ENCODE results near the gene CBL.

Gene CBL

DNA sequence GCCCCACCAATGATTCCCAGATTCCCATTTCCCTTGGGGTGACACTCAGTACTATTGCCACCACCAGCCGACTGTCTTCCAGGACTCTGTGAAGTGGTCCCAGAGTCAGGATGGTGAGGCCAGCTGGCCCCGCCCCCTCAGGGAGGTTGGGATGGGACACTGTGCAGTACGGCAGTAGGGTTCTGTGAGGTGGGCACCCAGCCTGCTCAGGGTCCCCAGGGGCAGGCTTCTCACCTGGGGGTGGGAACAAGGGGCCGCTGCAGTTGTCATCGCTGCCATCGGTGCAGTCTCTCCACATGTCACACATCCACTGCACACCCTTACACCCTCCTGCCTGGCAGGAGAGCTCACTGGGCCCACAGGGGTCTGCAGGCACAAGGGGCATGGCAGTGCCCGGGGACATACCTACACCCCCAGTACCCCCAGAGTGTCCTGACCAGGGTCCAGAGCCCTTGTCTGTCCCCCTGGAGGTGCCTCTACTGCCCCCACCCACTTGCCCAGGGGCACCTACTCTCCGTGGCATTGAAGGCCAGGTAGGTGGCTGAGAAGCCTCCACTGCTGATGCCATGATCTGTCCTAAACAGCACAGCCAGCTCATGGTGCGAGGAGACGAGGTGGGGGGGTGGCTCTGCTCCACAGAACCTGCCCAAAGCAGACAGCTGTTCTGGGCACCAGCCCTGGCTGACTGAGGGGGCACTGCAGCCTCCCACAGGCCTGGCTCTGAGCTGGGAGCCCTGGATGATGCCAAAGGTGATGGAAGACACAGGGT is 136.4 kb downstream of the CBL start:
- TF ChIP-seq, protein P1, sequence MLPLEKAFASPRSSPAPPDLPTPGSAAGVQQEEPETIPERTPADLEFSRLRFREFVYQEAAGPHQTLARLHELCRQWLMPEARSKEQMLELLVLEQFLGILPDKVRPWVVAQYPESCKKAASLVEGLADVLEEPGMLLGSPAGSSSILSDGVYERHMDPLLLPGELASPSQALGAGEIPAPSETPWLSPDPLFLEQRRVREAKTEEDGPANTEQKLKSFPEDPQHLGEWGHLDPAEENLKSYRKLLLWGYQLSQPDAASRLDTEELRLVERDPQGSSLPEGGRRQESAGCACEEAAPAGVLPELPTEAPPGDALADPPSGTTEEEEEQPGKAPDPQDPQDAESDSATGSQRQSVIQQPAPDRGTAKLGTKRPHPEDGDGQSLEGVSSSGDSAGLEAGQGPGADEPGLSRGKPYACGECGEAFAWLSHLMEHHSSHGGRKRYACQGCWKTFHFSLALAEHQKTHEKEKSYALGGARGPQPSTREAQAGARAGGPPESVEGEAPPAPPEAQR (tag by site-specific recombination; IDR thresholded peaks at IDR 0.05) = no peak
- TF ChIP-seq ZNF792 (tag by site-specific recombination; IDR thresholded peaks at IDR 0.05) (no peak), GLIS1 (tag by site-specific recombination; IDR thresholded peaks at IDR 0.05) (no peak), ZNF223 (tag by site-specific recombination; IDR thresholded peaks at IDR 0.05) (no peak), HOXD13 (CRISPR knock-in tag; IDR thresholded peaks at IDR 0.05; ENCODE audit: borderline replicate concordance) (no peak), ZBTB17 (tag by site-specific recombination; IDR thresholded peaks at IDR 0.05) (no peak)
- no peaks in the 10 kb centered on the region for H3K36me3 ChIP-seq (ENCODE audit: control insufficient read depth in 2 of 2, insufficient read depth in 1 of 2, low read length in 2 of 2)
- no peak overlapping the region for H3K4me3 ChIP-seq (ENCODE audit: low read depth, low read length)
- ChIA-PET POLR2A (interaction anchor here (1.2 kb wide), 1 partner anchor 19 kb away, joined by 5 read pairs; no protein-coding TSS in a partner anchor), CTCF (interaction anchor here (1.0 to 2.5 kb wide), 5 partner anchors 21 to 132 kb away, joined by 5 to 17 read pairs (median 7); no protein-coding TSS in a partner anchor)
- H3K9me3 ChIP-seq (ENCODE audit: control insufficient read depth, insufficient read depth, low read depth, low read length) = no peaks in the 10 kb centered on the region
- H3K4me1 ChIP-seq (ENCODE audit: control insufficient read depth, insufficient read depth, low read length) = no peaks in the 10 kb centered on the region; the same call in 1 of the 2 replicates
- H3K27ac ChIP-seq (ENCODE audit: extremely low read depth, low read depth, low read length) = no peak overlapping the region

DNA sequence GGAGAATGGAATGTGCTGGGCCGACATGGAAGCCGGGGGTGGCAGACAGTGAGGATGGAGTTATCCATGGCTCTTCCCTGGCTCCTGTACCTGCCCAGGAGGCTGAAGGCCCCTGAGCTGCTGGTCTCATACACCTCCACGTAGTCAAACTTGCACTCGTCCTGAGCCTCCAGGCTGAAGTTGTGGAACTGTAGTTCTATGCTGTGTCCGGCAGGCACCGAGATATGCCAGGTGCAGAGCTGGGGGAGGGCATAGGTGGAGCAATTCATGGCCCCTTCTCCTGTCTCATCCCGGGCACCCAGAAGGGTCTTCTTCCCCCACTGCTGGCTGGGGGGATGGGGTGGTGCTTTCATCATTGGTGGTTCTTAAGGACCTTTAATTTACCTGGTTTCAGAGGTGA is 137.6 kb downstream of the CBL start:
- Histone ChIP-seq H3K27ac (ENCODE audit: extremely low read depth, low read depth, low read length) (no peak overlapping the region), H3K4me3 (ENCODE audit: low read depth, low read length) (no peak overlapping the region), H3K4me1 (ENCODE audit: control insufficient read depth, insufficient read depth, low read length) (no peaks in the 10 kb centered on the region; the same call in 1 of the 2 replicates), H3K9me3 (ENCODE audit: control insufficient read depth, insufficient read depth, low read depth, low read length) (no peaks in the 10 kb centered on the region), H3K36me3 (ENCODE audit: control insufficient read depth in 2 of 2, insufficient read depth in 1 of 2, low read length in 2 of 2) (no peaks in the 10 kb centered on the region)
- ChIA-PET CTCF (interaction anchor here (0.6 to 2.3 kb wide), 6 partner anchors 22 to 131 kb away, joined by 3 to 8 read pairs (median 4); no protein-coding TSS in a partner anchor), POLR2A (no interaction called here)
- TF ChIP-seq ZNF266 (tag by site-specific recombination; IDR thresholded peaks at IDR 0.05; ENCODE audit: low read depth) = no peak
- no peak for TF ChIP-seq SCRT1 (tag by site-specific recombination; IDR thresholded peaks at IDR 0.05; ENCODE audit: borderline replicate concordance)
- no peak for TF ChIP-seq KLF9 (tag by site-specific recombination; IDR thresholded peaks at IDR 0.05; ENCODE audit: low read depth)
- no peak for TF ChIP-seq ZNF24 (tag by site-specific recombination; IDR thresholded peaks at IDR 0.05)
- no peak for TF ChIP-seq ZNF214 (tag by site-specific recombination; IDR thresholded peaks at IDR 0.05; ENCODE audit: borderline replicate concordance)

DNA sequence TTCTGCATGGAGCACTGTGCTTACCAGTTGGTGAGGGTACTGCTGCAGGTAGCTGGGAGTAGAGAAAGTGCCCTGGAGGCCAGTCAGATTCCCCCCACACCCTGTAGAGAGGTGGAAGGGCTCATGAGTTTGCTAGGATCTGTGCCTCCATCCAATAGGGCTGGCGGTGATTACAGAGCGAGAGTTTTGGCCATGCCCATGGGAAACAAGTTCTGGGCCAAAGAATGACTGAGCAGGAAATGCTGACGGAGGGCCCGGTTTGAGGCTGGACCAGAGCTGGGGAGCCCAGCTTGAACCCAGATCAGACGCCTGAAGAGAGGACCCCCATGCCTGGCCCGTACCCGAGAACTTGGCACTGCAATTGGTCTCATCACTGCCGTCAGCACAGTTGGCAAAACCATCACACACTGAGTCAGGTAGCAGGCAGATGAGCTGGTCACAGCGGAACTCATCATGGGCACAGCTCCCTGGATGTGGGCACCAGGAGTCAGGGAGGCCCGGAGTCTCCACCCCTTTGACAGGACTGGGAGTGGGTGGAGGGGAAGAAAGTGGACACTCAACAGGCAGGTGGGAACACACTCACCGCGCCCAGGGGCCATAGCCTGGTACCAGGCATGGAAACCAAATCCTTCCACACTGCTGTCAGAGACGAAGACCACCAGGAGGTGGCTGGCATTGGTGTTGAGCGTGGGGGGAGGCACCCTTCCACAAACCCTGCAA is 138.3 kb downstream of the CBL start:
- Histone ChIP-seq H3K4me3 (ENCODE audit: low read depth, low read length) (no peak overlapping the region), H3K27ac (ENCODE audit: extremely low read depth, low read depth, low read length) (no peak overlapping the region), H3K36me3 (ENCODE audit: control insufficient read depth in 2 of 2, insufficient read depth in 1 of 2, low read length in 2 of 2) (no peaks in the 10 kb centered on the region), H3K4me1 (ENCODE audit: control insufficient read depth, insufficient read depth, low read length) (no peaks in the 10 kb centered on the region; the same call in 1 of the 2 replicates), H3K9me3 (ENCODE audit: control insufficient read depth, insufficient read depth, low read depth, low read length) (no peaks in the 10 kb centered on the region)
- ChIA-PET POLR2A (no interaction called here), CTCF (interaction anchor here (0.8 to 2.3 kb wide), 4 partner anchors 29 to 130 kb away, joined by 3 to 7 read pairs (median 4); no protein-coding TSS in a partner anchor)
- TF ChIP-seq ZNF169 (tag by site-specific recombination; IDR thresholded peaks at IDR 0.05) (no peak), ZNF121 (tag by site-specific recombination; IDR thresholded peaks at IDR 0.05) (no peak), ZSCAN30 (tag by site-specific recombination; IDR thresholded peaks at IDR 0.05) (no peak)

DNA sequence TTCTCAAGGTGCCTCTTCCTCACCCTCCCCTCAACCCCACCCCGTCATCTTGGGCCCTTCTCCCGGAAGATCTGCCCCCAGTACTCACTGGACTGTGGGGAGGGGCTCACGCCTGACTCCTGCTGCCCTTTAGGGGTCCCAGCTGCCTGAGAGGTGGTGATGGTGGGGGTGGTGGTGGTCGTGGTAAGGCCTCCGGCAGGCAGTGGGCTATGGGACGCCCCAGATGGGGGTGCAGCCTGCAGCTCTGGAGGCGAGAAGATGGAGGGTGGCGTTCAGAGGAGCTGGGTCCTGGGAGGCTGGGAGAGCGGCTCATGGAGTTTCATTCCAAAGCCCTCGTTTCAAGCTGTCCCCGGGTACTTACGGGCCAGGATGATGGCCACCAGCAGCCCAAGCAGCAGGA is 139.5 kb downstream of the CBL start:
- no peaks in the 10 kb centered on the region for H3K9me3 ChIP-seq (ENCODE audit: control insufficient read depth, insufficient read depth, low read depth, low read length)
- no peaks in the 10 kb centered on the region for H3K4me1 ChIP-seq (ENCODE audit: control insufficient read depth, insufficient read depth, low read length)
- H3K27ac ChIP-seq (ENCODE audit: extremely low read depth, low read depth, low read length) = no peak overlapping the region
- POLR2A ChIA-PET = no interaction called here
- H3K4me3 ChIP-seq (ENCODE audit: low read depth, low read length) = no peak overlapping the region
- CTCF ChIA-PET = interaction anchor here (0.6 to 1.4 kb wide), 3 partner anchors 15 to 129 kb away, joined by 3 to 5 read pairs (median 3); partner anchors contain the start of gene MCAM
- H3K36me3 ChIP-seq (ENCODE audit: control insufficient read depth in 2 of 2, insufficient read depth in 1 of 2, low read length in 2 of 2) = no peaks in the 10 kb centered on the region
- TF ChIP-seq ZNF555 (tag by site-specific recombination; conservative IDR thresholded peaks at IDR 0.05) (no peak), ZNF121 (tag by site-specific recombination; IDR thresholded peaks at IDR 0.05) (no peak), GFI1B (tag by site-specific recombination; IDR thresholded peaks at IDR 0.05) (no peak), SCRT2 (tag by site-specific recombination; IDR thresholded peaks at IDR 0.05) (no peak), SETDB1 (IDR thresholded peaks at IDR 0.05; ENCODE audit: insufficient read length, low read length) (no peak), GLIS2 (tag by site-specific recombination; IDR thresholded peaks at IDR 0.05) (no peak), KLF9 (tag by site-specific recombination; IDR thresholded peaks at IDR 0.05; ENCODE audit: low read depth) (no peak)
- TF ChIP-seq, protein P2, sequence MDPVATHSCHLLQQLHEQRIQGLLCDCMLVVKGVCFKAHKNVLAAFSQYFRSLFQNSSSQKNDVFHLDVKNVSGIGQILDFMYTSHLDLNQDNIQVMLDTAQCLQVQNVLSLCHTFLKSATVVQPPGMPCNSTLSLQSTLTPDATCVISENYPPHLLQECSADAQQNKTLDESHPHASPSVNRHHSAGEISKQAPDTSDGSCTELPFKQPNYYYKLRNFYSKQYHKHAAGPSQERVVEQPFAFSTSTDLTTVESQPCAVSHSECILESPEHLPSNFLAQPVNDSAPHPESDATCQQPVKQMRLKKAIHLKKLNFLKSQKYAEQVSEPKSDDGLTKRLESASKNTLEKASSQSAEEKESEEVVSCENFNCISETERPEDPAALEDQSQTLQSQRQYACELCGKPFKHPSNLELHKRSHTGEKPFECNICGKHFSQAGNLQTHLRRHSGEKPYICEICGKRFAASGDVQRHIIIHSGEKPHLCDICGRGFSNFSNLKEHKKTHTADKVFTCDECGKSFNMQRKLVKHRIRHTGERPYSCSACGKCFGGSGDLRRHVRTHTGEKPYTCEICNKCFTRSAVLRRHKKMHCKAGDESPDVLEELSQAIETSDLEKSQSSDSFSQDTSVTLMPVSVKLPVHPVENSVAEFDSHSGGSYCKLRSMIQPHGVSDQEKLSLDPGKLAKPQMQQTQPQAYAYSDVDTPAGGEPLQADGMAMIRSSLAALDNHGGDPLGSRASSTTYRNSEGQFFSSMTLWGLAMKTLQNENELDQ (tag by site-specific recombination; IDR thresholded peaks at IDR 0.05; ENCODE audit: low read depth) = no peak
- TF ChIP-seq, protein P3, sequence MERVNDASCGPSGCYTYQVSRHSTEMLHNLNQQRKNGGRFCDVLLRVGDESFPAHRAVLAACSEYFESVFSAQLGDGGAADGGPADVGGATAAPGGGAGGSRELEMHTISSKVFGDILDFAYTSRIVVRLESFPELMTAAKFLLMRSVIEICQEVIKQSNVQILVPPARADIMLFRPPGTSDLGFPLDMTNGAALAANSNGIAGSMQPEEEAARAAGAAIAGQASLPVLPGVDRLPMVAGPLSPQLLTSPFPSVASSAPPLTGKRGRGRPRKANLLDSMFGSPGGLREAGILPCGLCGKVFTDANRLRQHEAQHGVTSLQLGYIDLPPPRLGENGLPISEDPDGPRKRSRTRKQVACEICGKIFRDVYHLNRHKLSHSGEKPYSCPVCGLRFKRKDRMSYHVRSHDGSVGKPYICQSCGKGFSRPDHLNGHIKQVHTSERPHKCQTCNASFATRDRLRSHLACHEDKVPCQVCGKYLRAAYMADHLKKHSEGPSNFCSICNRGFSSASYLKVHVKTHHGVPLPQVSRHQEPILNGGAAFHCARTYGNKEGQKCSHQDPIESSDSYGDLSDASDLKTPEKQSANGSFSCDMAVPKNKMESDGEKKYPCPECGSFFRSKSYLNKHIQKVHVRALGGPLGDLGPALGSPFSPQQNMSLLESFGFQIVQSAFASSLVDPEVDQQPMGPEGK (tag by site-specific recombination; IDR thresholded peaks at IDR 0.05) = no peak
